G401 (cell line): ENCODE data around the gene HASPIN. TPM values are rescaled to one million over a fixed set of nuclear protein-coding genes. Genes with fewer than 3 reads are reported as not detected.

ENCODE experiments used
- DNase-seq: peaks from one replicate; pipeline ENCODE4 v3.0.0-alpha.2; 2015; ENCODE audit warnings: low spot score
- in situ Hi-C: cut with HindIII; loops from 2 replicates; pipeline ENCODE4 v1.10.0; 2016; ENCODE audit warnings: low sequenced_read_pairs, mixed read lengths
- total RNA-seq: library from RNA; depleted of rRNA; stranded (reverse); fragments of >200 nt; shearing (Covaris generic); gene quantifications from 2 replicates; pipeline ENCODE4 v1.2.3, GENCODE V29; 2014; rRNA removed

HASPIN gene
- total RNA-seq = 11.7 and 20.9 TPM in 2 replicates

DNA sequence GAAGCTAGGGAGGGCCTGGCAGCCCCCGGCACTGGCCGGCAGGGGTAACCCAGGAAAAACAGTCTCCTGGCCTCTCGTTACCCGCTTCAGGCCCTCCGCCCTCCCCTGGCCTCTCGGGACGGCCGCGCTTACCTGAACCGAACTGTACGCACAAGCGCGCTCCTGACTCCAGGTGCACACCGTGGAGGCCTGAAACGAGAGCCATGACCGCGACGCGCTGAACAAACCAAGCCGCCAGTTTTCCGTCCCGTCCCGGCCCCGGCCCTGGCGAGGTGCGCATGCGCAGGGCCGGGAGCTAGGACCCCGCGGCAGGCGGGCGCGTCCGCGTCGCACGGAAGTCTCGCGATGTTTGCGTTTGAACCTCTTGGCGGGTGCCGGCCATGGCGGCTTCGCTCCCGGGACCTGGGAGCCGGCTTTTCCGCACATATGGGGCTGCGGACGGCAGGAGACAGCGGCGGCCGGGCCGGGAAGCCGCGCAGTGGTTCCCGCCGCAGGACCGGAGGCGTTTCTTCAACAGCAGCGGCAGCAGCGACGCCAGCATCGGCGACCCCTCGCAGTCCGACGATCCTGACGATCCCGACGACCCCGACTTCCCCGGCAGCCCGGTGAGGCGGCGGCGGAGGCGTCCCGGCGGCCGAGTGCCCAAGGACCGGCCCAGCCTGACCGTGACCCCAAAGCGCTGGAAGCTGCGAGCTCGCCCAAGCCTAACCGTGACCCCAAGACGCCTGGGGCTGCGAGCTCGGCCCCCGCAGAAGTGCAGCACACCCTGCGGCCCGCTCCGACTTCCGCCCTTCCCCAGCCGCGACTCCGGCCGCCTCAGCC, at the start of gene HASPIN:
Gene HASPIN, plus strand, starts transcription at position 348 of the 822 bp plus-strand sequence. Its CDS starts 33 bp downstream, at position 381.
- DNase-seq = peak; percentile 82
- in situ Hi-C loops = no loop called here

DNA sequence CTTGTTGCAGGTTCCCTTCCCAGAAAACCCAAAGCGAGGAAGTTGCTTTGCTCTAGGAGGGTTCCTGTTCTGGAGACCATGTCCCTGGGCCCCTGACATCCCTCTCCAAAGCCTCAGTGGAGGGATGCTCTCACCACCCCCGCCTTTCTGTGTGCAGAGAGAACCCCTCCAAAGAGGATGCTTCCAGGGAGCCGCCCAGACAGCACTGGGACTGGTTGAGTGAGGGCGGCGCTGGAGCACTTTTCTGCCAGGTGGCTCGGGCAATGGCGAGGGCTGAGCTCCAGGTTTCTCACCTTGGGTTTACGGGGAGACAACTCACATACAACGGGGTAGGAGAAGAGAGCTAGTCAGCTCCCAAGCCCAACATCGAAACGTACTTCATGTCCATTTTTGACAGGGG, 47.8 kb upstream of the HASPIN start:
- in situ Hi-C loops = no loop called here
- no peak for DNase-seq

DNA sequence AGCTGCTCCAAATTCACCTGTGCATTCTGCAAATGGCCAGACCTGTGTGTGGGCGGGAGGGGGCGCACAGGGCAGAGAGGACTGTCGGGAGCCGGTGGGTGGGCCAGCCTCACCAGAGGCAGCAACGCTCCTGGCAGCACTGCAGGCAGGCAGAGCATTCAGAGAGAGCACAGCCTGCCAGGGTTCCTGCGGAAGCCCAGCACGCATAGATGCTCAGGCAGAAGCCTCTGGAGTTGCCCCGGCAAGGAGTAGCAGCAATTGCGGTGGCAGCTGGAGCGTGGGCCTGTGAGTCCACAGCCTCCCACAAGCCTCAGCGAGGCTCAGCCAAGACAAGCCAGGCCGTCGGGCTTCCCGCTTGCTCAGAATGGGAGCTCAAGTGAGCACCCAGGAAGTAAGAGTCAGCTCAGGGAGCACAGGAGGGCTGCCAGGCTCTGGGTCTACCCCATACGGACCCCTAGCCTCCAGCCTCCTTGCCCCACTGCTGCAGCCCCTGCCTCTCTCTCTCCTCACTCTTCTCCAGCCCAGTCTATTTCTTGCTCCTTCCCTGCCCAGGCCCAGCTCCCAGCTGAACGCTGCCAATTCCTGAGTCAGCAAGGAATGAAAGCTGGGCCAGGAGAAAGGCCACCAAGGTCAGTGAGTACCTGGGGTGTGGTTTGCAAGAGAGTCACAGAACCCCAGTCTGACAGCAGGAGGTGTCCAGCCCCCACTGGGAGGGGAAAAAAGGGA, 45.4 kb upstream of the HASPIN start:
- no peak for DNase-seq

DNA sequence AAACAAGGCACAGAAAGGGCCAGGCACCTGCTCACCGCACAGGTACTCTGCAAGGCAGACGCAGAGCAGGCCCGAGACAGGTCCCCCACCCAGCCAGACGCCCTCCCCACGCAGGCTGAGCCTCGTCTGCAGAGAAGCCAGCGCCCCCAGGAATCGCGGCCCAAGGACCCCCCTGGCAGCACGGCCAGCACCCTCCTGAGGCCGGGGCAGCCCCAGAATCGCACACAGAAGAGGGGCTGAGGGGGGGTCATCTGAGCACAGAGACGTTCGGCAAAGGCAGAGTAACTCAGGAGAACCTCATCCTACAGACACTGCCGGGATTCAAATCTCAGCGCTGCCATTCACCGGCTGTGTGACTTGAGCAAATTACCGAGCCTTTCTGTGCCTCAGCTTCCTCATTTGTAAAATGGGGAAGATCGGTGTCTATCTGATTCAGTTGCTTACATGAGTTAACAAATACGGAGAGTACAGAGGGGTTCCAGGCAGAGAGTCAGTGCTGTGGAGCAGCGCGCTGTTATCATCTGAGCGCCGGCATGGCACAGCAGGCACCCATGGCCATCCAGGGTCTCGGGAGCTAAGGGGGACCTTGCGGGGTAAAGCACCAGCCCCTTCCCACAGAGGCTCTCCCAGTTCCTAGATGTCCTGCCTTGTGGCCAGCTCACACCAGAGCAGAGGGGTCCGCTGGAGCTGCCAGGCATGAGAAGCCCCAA, 44.7 kb upstream of the HASPIN start:
- no peak for DNase-seq
- in situ Hi-C loops = no loop called here

More for the DNA sequence above, 45.4 kb upstream of the HASPIN start:
- in situ Hi-C loops = no loop called here

DNA sequence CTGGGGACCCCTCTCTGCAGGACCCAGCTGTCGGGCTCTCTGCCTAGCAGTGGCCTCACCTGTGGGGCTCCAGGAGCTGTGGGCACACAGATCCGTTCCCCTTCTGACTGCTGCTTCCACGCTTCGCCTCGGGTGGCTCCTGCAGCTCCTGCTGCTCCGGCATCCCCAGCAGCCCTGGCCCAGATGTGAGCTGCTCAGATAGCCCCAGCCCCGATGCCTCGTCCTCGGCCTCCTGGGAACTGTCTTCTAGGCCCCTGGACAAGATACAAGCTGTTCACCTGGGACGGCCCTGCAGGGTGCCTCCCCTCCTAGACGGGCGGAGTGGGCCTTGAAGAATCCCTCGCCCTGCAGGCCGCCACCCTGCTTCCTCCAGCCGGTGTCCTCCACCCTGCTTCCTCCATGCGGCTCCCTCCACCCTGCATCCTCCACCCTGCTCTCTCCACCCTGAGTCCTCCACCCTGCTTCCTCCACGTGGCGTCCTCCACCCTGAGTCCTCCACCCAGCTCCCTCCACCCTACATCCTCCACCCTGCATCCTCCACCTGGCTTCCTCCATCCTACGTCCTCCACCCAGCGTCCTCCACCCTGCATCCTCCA, 44.1 kb upstream of the HASPIN start:
- in situ Hi-C loops = no loop called here

DNA sequence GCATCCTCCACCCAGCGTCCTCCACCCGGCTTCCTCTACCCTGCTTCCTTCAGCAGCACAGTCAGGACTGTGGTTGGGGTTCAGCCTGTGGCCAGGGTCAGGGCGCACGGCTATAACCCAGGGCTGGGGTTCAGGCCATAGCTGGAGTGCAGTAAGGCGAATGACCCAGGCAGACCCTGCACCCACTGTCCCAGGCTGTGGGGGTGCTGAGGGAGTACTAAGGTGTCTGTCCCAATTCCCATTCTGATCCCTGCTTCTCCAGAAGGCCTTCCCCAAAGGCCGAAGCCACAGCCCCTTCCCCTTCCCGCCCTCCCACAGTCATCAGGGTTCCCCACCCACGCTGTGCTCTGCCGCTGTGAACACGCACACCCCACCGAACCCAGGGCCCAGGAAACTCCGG, 42.6 kb upstream of the HASPIN start:
- in situ Hi-C loops = no loop called here
- no peak for DNase-seq

More for the DNA sequence above, 44.1 kb upstream of the HASPIN start:
- no peak for DNase-seq

DNA sequence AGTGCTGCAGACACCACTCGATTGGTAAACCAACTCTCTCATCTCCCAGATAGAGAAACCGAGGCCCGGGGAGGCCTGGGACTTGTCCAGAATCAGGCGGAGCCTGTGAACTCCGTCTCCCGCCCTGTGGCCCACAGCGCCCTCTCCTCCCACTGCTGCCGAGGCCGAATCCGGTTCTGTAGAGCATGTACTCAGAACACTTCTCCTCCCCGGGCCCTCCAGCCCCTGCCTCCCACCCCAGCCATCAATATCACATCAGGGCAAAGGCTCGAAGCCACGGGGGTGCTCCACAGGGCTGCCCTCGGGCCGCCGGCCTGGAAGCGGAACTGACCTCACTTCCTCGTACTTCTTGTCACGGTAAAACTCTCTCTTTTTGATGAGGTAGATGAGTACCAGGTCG, 42.1 kb upstream of the HASPIN start:
- in situ Hi-C loops = no loop called here
- DNase-seq = no peak

DNA sequence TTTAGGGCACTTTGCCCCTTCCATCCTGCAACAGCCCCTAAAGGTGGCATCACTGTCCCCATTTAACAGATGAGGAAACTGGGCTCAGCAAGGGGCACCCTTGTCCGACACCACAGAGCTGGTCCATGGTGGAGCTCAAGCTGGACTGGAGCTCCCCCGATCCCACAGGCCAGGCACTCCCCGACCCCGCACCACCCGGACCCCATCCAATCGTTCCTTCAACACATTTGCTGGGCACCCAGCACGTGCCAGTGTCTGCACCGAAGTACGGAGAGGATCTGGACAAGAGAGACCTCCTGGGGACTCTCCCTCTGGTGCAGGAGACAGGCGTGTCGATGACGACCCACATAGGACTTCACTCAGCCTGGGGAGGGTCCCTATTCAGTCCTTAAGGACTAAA, 41.7 kb upstream of the HASPIN start:
- in situ Hi-C loops = no loop called here

DNA sequence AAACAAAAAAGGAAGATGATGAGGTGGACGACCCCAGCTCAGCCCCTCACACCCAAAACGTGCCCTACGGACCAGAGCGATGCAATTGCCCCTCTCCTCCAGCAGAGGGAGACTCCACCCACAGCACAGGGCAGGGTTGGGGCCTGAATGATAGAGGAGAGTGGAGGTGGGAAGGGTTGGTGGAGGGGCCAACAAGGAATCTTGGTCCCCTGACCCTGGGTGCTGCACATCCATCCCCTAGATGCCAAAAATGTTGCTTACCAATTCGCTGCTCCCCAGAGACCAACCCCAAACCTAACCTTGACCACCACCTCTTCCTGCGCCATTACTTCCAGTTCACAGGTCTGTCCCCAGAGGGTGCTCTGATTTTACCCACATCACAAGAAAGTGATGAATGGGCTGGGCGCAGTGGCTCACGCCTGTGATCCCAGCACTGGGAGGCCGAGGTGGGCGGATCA, 40.6 kb upstream of the HASPIN start:
- DNase-seq = no peak
- in situ Hi-C loops = no loop called here

More for the DNA sequence above, 41.7 kb upstream of the HASPIN start:
- DNase-seq = no peak

DNA sequence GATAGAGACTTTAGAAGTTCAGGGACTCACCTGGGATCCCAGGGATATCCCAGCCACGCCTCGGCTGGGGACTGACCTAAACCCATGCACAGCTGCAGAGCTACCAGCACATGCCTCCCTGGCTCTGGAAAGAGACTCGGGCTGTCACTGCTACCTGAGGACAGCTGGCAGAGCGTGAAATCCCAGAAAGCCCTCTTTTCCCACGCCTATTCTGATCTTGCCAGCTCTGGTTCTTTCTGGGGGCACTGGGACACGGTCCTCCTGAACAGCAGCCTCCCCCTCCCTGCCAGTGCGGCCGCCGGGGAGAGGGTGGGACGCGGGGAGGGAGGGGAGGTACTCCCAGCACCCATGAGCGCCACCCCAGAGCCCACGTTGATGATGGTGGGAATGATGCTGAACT, 38.5 kb upstream of the HASPIN start:
- in situ Hi-C loops = no loop called here
- DNase-seq = no peak

DNA sequence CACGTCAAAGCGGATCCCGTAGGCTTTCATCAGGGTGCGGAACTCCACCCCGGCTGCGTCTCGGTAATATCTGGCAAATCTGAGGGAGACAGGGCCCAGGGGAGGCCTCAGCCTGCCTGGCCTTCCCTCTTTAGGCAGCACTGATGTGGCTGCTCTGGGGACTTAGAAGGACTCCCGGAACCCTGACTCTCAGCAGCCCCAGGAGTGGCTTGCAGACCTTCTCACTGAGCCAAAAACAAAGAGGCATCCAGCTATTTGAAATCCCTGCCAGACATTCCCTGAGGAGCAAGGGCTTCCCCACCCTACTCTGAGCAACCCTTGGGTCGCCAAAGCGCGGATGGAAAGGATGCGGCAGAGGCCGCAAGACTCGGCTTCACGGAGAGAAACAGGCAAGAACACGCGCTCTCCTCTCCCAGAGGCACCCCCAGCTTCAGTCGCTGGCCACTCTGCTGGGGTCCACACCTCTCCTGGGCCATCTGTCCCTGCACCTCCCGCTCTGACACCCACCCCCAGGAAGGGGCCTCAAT, 35.6 kb upstream of the HASPIN start:
- no peak for DNase-seq
- in situ Hi-C loops = no loop called here

DNA sequence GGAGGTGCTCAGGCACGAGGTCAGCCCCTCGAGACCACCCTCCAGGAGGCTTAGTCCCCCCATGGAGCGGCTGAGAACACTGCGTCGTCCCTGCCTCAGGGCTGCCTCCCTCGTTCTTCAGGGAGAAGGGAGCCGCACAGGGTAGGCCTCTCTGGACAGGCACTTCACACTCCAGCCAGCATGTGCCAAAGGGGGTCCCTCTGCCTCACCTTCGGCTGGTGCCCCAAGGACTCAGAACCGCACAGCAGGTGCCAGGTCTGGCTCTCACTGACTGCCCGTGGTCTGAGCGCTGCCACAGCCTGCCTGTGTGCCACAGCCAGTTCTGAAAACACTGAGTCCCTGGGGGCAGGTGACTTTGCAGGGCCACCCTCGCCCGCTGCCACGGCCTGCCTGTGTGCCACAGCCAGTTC, 34.8 kb upstream of the HASPIN start:
- DNase-seq = no peak

DNA sequence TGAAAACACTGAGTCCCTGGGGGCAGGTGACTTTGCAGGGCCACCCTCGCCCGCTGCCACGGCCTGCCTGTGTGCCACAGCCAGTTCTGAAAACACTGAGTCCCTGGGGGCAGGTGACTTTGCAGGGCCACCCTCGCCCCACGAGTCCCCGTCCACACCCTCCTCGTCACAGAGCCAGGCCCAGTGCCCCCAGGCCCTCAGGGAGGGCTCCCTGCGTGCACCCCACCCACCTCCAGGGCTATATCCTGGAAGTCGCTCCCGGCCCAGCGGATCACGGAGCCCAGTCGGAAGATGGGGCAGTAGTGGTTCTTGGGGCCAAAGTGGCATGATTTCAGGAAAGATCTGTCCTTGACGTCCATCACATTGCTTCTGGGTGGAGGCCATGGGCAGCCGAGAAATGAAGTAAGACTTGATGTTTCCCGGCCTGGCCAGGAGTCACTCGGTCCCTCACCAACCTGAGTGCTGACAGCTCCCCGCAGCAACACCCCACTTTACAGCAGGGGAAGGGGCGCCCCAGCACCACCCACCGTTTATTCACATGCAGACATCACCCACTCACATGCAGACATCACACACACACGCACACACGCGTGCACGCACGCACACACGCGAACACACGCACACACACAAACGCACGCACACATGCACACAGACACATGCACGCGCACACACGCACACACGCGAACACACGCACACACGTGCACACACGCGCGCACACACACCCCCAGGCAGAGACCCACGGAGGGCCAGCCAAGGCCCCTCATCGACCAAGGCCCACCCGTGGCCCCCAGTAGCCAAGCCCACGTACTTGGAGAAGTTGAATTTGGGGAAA, 34.2 kb upstream of the HASPIN start:
- in situ Hi-C loops = no loop called here
- no peak for DNase-seq

More for the DNA sequence above, 34.8 kb upstream of the HASPIN start:
- in situ Hi-C loops = no loop called here

DNA sequence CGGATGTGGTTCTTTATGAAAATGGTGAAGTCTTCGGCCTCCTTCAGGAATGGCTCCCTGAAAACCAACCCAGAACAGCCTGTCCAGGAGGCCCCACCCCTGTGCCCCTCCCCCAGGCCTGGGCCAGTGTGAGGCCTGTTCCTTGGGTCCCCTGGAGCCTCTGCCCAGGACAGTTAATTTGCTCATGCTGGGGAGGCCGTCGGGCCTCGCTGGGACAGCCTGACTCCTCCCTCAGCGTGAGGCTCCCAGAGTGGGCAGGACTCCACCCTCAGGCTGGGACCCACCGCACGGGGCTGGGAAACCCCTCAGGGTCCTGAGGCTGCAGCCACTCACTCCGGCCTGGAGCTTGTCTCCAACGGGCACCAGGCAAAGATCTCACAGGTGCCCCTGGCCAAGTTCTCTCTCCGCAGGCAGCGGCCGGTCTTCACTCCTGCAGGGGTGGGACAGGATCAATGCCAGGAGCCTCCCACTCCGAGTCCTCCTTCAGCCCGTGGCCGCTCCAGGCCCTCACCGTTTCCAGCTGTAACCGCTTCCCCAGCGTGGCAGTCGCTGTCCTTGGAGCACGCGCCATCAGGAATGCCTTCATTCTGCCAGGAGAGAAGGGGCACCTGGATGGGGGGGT, 33.5 kb upstream of the HASPIN start:
- in situ Hi-C loops = no loop called here
- no peak for DNase-seq

DNA sequence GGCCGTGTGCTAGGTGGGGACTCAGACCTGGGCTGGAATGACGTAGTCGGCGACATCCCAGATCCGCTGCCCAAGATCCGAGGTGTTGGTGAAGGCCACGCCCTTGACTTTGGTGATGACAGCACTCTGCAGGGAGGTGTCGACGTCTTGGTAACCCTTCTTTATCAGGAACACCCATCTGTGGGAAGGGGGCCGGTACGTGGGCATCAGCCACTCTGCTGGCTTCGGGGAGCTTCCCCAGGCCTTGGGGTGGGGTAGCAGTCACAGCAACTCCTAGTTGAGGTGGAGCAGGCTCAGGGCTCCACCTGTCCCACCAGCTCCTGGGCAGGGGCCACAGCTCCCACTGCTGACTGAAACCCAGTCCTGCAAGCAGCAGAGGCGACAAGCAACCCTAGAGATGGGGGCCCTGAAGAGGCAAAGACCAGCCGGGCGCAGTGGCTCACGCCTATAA, 32.1 kb upstream of the HASPIN start:
- in situ Hi-C loops = no loop called here
- DNase-seq = peak; percentile 9

DNA sequence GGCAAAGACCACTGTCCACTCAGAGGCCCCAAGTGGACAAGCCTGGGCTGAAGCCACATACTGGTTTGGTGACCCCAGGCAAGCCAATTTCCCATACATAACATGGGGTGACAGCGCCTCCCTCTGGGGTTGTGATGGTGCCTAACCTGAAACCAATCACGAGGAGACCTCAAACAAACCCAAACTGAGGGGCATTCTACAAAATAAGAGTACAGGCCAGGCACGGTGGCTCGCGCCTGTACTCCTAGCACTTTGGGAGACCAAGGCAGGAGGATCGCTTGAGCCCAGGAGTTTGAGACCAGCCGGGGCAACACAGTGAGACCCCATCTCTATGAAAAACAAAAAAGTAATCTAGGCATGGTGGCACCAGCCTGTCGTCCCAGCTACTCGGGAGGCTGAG, 31.4 kb upstream of the HASPIN start:
- DNase-seq = no peak

DNA sequence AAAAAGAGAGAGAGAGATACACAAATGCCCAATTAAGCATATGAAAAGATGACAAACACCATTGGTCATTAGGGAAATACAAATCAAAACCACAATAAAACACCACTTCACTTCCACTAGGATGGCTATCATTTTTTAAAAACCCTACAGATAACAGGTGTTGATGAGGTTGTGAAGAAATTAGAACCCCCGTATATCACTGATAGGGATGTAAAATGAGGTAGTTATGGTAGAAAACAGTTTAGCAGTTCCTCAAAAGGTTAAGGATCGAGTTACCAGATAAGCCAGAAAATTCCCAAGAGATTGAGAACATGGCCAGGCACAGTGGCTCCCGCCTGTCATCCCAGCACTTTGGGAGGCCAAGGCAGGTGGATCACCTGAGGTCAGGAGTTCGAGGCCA, 30.6 kb upstream of the HASPIN start:
- no peak for DNase-seq
- in situ Hi-C loops = no loop called here

More for the DNA sequence above, 31.4 kb upstream of the HASPIN start:
- in situ Hi-C loops = no loop called here

DNA sequence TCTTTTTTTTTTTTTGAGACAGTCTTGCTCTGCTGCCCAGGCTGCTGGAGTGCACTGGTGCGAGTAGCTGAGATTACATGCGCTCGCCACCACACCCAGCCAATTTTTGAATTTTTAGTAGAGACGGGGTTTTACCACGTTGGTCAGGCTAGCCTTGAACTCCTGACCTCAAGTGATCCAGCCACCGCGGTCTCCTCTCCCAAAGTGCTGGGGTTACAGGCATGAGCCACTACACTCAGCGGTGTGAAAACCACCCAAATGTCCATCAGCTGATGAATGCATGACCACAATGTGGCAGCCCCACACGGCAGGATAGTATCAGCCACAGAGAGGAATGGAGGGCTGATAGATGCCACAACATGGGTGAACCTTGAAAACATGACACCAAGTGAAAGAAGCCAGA, 29.9 kb upstream of the HASPIN start:
- DNase-seq = no peak
- in situ Hi-C loops = no loop called here
